ENCODE data around the gene MRPS11.
"Not testable (repeated sequence)": the region's sequence is repeated elsewhere in the genome, so short reads cannot be mapped to it uniquely, and the experiment has no call there.

MRPS11 gene

DNA sequence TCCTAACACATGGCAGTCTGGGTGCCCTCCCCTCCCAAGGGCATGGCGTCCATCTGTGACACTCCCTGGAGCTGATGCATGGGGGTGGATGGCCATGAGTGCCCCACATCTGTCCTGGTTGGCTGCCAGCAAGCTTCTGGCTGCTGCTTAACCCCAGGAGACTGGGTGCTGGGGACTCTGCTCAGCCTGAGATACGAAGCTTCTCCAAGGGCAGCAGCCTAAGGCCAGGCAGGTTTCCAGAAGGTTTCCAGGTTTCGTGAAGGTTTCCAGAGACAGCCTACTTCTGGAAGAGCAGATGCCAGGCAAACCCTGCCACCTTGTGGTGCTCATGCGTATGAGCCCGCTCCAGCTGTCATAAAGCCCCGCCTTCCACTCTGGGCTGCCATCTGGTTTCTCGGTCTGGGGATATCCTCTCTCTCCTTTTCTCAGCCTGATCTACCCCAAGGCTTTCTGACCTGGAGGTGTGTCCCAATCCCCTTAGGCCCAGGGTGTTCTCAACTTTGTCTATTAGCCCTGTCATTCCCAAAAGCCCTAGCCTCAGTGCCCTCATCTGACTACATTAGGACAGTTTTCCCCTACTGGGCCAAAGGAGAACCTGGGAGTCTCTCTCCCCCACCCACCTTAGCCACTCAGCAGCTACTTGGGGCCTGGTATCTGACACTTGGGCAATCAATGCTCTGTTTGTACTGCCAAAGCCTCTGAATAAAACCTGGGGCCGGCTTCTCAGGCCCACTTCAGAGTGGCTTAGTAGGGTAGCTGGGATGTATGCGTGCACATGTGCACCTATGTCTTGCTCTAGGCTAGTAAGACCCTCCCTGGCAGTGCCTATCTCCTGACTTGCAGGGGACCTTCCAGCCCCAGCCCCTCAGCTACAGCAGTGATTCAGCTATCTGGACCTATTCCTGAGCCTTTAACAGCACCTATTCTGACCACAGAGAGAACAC is 12.4 kb upstream of the MRPS11 start:
- no peak for DNase-seq (ENCODE audit: low read depth)

GRCh38 chr15:88456733-88457132 is 10.8 kb upstream of the MRPS11 start:
- no peak for DNase-seq (ENCODE audit: low read depth)

- no peak for DNase-seq (ENCODE audit: low read depth)
Observed at GRCh38 chr15:88463870-88464532, 3.5 kb upstream of the MRPS11 start.

- no peak for DNase-seq (ENCODE audit: low read depth)
Observed at GRCh38 chr15:88465633-88466224, 1.8 kb upstream of the MRPS11 start.

DNA sequence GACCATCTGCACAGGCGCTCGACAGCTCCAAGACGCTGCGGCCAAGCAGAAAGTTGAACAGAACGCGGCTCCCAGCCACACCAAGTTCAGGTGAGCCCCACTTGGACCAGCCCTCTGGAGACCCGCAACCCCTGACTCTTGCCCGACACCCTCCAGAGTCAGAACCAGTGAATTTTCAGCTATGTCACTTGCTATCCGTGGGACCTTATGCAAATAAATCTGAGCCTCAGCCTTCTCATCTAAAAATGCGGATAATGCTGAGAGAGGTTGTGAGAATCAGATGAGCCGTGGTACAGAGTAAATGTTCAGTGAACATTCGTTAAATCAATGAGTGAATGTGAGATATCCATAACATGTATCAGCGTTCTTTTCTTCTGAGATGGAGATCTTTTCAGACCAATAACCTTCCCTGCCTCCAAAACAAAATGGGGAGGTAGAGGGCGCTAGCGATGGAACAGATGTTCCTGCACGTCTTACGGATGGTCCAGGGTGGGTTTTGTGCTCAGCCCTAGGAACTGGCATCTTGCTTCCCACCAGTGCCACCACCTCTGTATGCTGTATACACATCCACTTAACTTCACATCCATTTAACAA is 524 bp downstream of the MRPS11 start:
- no peak for DNase-seq (ENCODE audit: low read depth)

- DNase-seq (ENCODE audit: low read depth), result not testable (repeated sequence)
Observed at GRCh38 chr15:88468721-88469120, 1.2 kb downstream of the MRPS11 start.

GRCh38 chr15:88469321-88469720 is 1.8 kb downstream of the MRPS11 start:
- no peak for DNase-seq (ENCODE audit: low read depth)

DNA sequence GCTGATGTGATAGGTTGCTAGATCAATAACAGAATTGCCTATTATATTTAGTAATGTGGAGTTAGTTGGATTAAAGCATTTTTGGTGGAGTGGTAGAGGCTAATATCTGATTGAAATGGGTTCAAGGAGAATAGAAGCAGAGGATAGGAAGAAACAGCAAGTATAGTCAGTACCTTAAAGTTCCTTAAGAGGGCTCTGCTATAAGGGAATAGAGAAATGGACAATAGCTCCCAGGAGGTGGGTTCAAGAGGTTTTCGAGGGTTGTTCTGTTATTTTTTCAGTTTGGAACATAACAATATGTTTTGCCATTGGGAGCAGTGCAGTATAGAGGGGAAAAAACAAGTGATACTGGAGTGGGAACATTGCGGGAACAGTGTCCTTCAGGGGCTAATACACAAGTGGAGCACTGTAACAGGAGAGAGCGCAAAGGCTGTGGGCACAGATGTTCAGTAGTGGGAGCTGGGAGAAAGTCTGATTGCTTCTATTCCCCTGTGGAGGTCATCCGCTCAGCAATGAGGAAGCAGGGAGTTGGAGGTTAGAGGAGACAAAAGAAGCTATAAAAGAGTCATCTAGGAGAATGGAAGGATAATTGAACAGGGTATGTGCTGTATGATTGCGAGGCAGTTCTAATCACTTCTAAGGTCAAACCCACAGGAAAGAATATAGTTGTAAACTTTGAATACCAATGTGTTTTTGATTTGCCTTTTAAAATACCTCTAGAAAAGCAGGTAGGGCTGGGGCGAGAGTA is 3.3 kb downstream of the MRPS11 start:
- DNase-seq (ENCODE audit: low read depth), result no peak

GRCh38 chr15:88472225-88472624 is 4.7 kb downstream of the MRPS11 start:
- DNase-seq (ENCODE audit: low read depth), result no peak

- DNase-seq (ENCODE audit: low read depth), result not testable (repeated sequence)
Observed at GRCh38 chr15:88473661-88474293, 6.3 kb downstream of the MRPS11 start.

DNA sequence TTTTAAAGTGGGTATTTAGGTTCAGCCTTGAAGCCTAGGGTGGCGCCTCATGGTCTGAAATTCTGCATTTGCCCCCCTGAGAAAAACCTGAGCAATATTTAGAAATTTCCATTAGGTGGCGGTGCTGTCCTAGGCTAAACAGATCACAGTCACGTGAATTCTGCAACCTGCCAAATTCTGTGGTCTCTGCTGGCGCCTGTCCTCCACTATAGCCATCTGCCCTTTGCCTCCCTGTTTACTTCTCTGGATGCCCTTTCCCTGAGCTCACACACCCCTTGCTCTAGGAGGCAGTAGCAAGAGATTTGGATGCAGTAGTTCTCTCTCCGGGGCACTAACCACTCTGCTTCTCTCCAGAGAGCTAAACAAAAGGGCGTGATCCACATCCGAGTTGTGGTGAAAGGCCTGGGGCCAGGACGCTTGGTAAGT is 9.1 kb downstream of the MRPS11 start:
- no peak for DNase-seq (ENCODE audit: low read depth)

- no peak for DNase-seq (ENCODE audit: low read depth)
Observed at GRCh38 chr15:88477126-88477525, 9.6 kb downstream of the MRPS11 start.

DNA sequence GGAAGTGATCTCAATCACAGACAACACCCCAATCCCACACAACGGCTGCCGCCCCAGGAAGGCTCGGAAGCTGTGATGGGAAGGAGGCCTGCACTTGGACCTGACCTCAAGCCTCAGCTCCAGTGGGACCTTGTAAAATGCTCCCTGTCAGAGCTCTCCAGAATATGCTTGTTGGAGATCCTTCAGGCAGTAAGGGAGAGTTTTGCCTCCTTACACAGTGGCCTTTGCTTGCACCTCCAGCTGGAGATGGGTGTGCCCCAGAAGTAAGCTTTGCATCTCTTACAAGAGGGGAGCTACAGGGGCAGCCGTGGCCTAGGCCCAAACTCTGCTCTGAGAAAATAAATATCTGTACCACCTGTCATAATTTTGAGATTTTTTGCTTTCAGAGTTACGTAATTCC is 10.4 kb downstream of the MRPS11 start:
- no peak for DNase-seq (ENCODE audit: low read depth)

DNA sequence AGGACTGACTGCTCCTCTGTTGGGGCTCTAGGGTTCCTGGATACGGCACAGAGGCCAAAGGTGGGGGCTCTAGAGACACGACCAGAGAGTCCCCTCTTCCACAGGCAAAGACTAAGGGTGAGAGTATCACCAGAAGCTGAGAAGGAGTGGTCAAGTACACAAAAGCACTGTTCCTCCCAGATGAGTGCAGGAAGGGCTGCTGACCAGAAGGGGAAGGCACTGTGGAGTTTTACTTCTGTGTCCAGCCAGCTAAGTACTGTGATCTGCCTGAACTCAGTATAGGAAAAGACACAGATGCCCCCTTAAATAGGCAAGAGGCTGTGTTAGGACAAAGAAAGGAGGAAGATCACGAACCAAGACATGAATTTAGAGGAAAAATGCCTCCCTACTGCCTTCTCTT is 11.7 kb downstream of the MRPS11 start:
- no peak for DNase-seq (ENCODE audit: low read depth)

- no peak for DNase-seq (ENCODE audit: low read depth)
Observed at GRCh38 chr15:88480981-88481380, 13.5 kb downstream of the MRPS11 start.

DNA sequence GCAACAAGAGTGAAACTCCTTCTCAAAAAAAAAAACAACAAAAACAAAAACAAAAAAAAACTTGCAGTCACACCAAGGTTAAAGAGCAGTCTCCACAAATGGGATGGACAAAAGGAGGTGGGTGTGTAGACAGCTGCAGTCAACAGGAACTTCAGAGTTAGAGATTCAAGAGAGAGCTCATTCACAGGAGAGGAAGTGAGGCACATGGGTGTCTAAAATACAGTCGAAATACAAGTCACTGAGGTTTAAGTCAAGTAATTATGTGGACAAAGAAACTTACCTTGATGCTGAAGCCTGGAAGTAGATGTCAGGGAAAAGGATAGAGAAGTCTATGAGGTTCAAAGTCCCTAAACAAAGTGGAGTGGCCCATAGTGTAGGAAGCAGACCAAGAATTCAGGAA is 14.8 kb downstream of the MRPS11 start:
- DNase-seq (ENCODE audit: low read depth), result no peak

GRCh38 chr15:88484682-88485331 is 17.3 kb downstream of the MRPS11 start:
- DNase-seq (ENCODE audit: low read depth), result no peak

- DNase-seq (ENCODE audit: low read depth), result no peak
Observed at GRCh38 chr15:88487178-88487795, 19.8 kb downstream of the MRPS11 start.

- DNase-seq (ENCODE audit: low read depth), result no peak
Observed at GRCh38 chr15:88487796-88488523, 20.5 kb downstream of the MRPS11 start.

- DNase-seq (ENCODE audit: low read depth), result no peak
Observed at GRCh38 chr15:88489321-88489720, 21.8 kb downstream of the MRPS11 start.
